Measurements from ENCODE around the gene ZFHX3. TPM values are rescaled to one million over a fixed set of nuclear protein-coding genes. Genes with fewer than 3 reads are reported as not detected.

The ZFHX3 gene
- total and polyA plus RNA-seq, 9 donors, result 3.4 to 17.6 (median 11.9) TPM

GRCh38 chr16:73046849-73047214 lies 1.1 kb downstream of the ZFHX3 start:
- no peaks in the 10 kb centered on the region for H3K27me3 ChIP-seq
- 77 to 87% (median 85%) methylated on average over 4 of the region's 4 CpGs for WGBS, 3 donors
- peaks cover 7% of the 10 kb centered on the region for H3K4me1 ChIP-seq (ENCODE audit: insufficient read depth)
- H3K4me3 ChIP-seq, result peak overlapping the region; percentile 85
- H3K36me3 ChIP-seq, result no peaks in the 10 kb centered on the region
- TF ChIP-seq POLR2A (IDR thresholded peaks at IDR 0.05) (no peak), EP300 (IDR thresholded peaks at IDR 0.05) (no peak), CTCF (IDR thresholded peaks at IDR 0.05) (no peak)
- no peaks in the 10 kb centered on the region for H3K9me3 ChIP-seq
- no peak overlapping the region for H3K27ac ChIP-seq
- no peak for DNase-seq
- intact Hi-C loops (cut with DNase I), result loop anchor here in 3 of 4 donors (5.0 to 10.0 kb wide), 3 partner anchors 105 to 212 kb away; no protein-coding TSS in a partner anchor

- intact Hi-C loops (cut with DNase I), result loop anchor here in 3 of 4 donors (5.0 to 10.0 kb wide), 3 partner anchors 104 to 212 kb away; no protein-coding TSS in a partner anchor
- no peak for DNase-seq
- no peaks in the 10 kb centered on the region for H3K9me3 ChIP-seq
- H3K4me3 ChIP-seq, result no peak overlapping the region
- H3K27ac ChIP-seq, result no peak overlapping the region
- no peaks in the 10 kb centered on the region for H3K36me3 ChIP-seq
- H3K4me1 ChIP-seq (ENCODE audit: insufficient read depth), result peaks cover 6% of the 10 kb centered on the region
- WGBS, 3 donors, result 77 to 81% (median 78%) methylated on average over 8 of the region's 8 CpGs
- H3K27me3 ChIP-seq, result no peaks in the 10 kb centered on the region
- TF ChIP-seq EP300 (IDR thresholded peaks at IDR 0.05), result no peak
Observed at GRCh38 chr16:73046202-73046848, 1.6 kb downstream of the ZFHX3 start.

- intact Hi-C loops (cut with DNase I), result loop anchor here in 3 of 4 donors (10.0 kb wide), 2 partner anchors 189 to 209 kb away; no protein-coding TSS in a partner anchor
- WGBS, 3 donors, result 65 to 86% (median 78%) methylated on average over 6 of the region's 6 CpGs
Observed at GRCh38 chr16:73043828-73044467, 4.0 kb downstream of the ZFHX3 start.

GRCh38 chr16:73042807-73043206 lies 5.1 kb downstream of the ZFHX3 start:
- Histone ChIP-seq H3K9me3 (no peaks in the 10 kb centered on the region), H3K4me1 (ENCODE audit: insufficient read depth) (peaks cover 5% of the 10 kb centered on the region), H3K27ac (no peak overlapping the region), H3K36me3 (no peaks in the 10 kb centered on the region), H3K4me3 (no peak overlapping the region), H3K27me3 (no peaks in the 10 kb centered on the region)
- TF ChIP-seq POLR2A (IDR thresholded peaks at IDR 0.05), result no peak
- TF ChIP-seq EP300 (IDR thresholded peaks at IDR 0.05), result no peak
- no peak for TF ChIP-seq CTCF (IDR thresholded peaks at IDR 0.05)
- DNase-seq, result no peak
- intact Hi-C loops (cut with DNase I), result loop anchor here in 3 of 4 donors (10.0 kb wide), 2 partner anchors 188 to 208 kb away; no protein-coding TSS in a partner anchor
- WGBS, 3 donors, result 82 to 84% (median 84%) methylated on average over 4 of the region's 4 CpGs

More at GRCh38 chr16:73043828-73044467, 4.0 kb downstream of the ZFHX3 start:
- Histone ChIP-seq H3K27ac (no peak overlapping the region), H3K4me1 (ENCODE audit: insufficient read depth) (peaks cover 6% of the 10 kb centered on the region), H3K4me3 (no peak overlapping the region), H3K27me3 (no peaks in the 10 kb centered on the region), H3K36me3 (no peaks in the 10 kb centered on the region), H3K9me3 (no peaks in the 10 kb centered on the region)
- TF ChIP-seq CTCF (IDR thresholded peaks at IDR 0.05) (no peak), EP300 (IDR thresholded peaks at IDR 0.05) (no peak), POLR2A (IDR thresholded peaks at IDR 0.05) (no peak)
- no peak for DNase-seq

- WGBS, 3 donors, result 86 to 89% (median 87%) methylated on average over 4 of the region's 4 CpGs
- intact Hi-C loops (cut with DNase I), result loop anchor here in 3 of 4 donors (10.0 kb wide), 2 partner anchors 187 to 207 kb away; no protein-coding TSS in a partner anchor
- Histone ChIP-seq H3K27ac (no peak overlapping the region), H3K4me1 (ENCODE audit: insufficient read depth) (peaks cover 4% of the 10 kb centered on the region), H3K36me3 (no peaks in the 10 kb centered on the region), H3K4me3 (no peak overlapping the region), H3K27me3 (no peaks in the 10 kb centered on the region), H3K9me3 (no peaks in the 10 kb centered on the region)
- no peak for TF ChIP-seq CTCF (IDR thresholded peaks at IDR 0.05)
- no peak for TF ChIP-seq EP300 (IDR thresholded peaks at IDR 0.05)
- TF ChIP-seq POLR2A (IDR thresholded peaks at IDR 0.05), result no peak
- DNase-seq, result no peak
Observed at GRCh38 chr16:73041676-73042075, 6.3 kb downstream of the ZFHX3 start.

Measured in ovary (tissue), 9 donors.